IPS-18a (cell line): Measurements from ENCODE around the gene PTH1R.
"Not testable (repeated sequence)": the region's sequence is repeated elsewhere in the genome, so short reads cannot be mapped to it uniquely, and the experiment has no call there.

Source experiments
- H3K27ac ChIP-seq: one replicate; pipeline ENCODE4 v1.5.1; 2013; ENCODE audit warnings: low read length
- H3K27me3 ChIP-seq: one replicate; pipeline ENCODE4 v1.6.1; 2013; ENCODE audit warnings: mild to moderate bottlenecking, low read length; ENCODE audit not compliant: control insufficient read depth, insufficient read depth
- H3K36me3 ChIP-seq: one replicate; pipeline ENCODE4 v1.6.1; 2013; ENCODE audit warnings: low read depth, low read length; ENCODE audit not compliant: control insufficient read depth
- H3K4me1 ChIP-seq: one replicate; pipeline ENCODE4 v1.6.1; 2013; ENCODE audit warnings: low read depth, low read length; ENCODE audit not compliant: control insufficient read depth
- H3K4me3 ChIP-seq: one replicate; pipeline ENCODE4 v1.5.1; 2013; ENCODE audit warnings: low read length
- H3K9ac ChIP-seq: one replicate; pipeline ENCODE4 v1.6.1; 2013; ENCODE audit warnings: mild to moderate bottlenecking, low read length, moderate library complexity
- H3K9me3 ChIP-seq: one replicate; pipeline ENCODE4 v1.6.1; 2013; ENCODE audit warnings: low read depth, low read length; ENCODE audit not compliant: control insufficient read depth

The PTH1R gene

GRCh38 chr3:46910914-46911313 lies 33.4 kb downstream of the PTH1R start:
- H3K36me3 ChIP-seq, H3K9me3 ChIP-seq, H3K27me3 ChIP-seq, H3K4me1 ChIP-seq, H3K4me3 ChIP-seq, H3K9ac ChIP-seq, H3K27ac ChIP-seq: not testable (repeated sequence)

DNA sequence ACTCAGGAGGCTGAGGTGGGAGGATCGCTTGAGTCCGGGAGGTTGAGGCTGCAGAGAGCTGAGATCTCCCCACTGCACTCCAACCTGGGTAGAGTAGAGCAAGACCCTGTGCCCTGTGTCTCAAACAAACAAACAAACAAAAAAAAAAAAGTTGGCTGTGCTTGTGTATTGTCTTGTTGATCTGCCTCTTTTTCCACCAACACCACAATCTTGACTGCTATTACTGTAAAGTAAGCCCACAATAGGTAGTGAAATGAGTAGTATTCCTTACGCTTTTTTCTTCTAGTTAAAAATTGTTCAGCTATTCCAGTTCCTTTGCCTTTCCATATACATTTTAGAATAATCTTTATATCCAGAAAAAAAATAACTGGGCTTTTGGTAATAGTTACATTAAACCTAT lies 35.5 kb downstream of the PTH1R start:
- Histone ChIP-seq H3K36me3 (peaks cover 6% of the 10 kb centered on the region), H3K4me3 (no peak overlapping the region), H3K27ac (no peak overlapping the region), H3K9me3 (no peaks in the 10 kb centered on the region), H3K27me3 (no peaks in the 10 kb centered on the region), H3K9ac (no peak overlapping the region), H3K4me1 (no peaks in the 10 kb centered on the region)

GRCh38 chr3:46913644-46914043 lies 36.1 kb downstream of the PTH1R start:
- no peak overlapping the region for H3K4me3 ChIP-seq
- H3K27ac ChIP-seq: no peak overlapping the region
- no peaks in the 10 kb centered on the region for H3K9me3 ChIP-seq
- H3K4me1 ChIP-seq: no peaks in the 10 kb centered on the region
- peaks cover 6% of the 10 kb centered on the region for H3K36me3 ChIP-seq
- no peaks in the 10 kb centered on the region for H3K27me3 ChIP-seq
- no peak overlapping the region for H3K9ac ChIP-seq

- peaks cover 13% of the 10 kb centered on the region for H3K36me3 ChIP-seq
- H3K9ac ChIP-seq: no peak overlapping the region
- no peaks in the 10 kb centered on the region for H3K27me3 ChIP-seq
- H3K4me3 ChIP-seq: no peak overlapping the region
- no peaks in the 10 kb centered on the region for H3K4me1 ChIP-seq
- no peak overlapping the region for H3K27ac ChIP-seq
- H3K9me3 ChIP-seq: no peaks in the 10 kb centered on the region
Measured at GRCh38 chr3:46914849-46915248, 37.3 kb downstream of the PTH1R start.

DNA sequence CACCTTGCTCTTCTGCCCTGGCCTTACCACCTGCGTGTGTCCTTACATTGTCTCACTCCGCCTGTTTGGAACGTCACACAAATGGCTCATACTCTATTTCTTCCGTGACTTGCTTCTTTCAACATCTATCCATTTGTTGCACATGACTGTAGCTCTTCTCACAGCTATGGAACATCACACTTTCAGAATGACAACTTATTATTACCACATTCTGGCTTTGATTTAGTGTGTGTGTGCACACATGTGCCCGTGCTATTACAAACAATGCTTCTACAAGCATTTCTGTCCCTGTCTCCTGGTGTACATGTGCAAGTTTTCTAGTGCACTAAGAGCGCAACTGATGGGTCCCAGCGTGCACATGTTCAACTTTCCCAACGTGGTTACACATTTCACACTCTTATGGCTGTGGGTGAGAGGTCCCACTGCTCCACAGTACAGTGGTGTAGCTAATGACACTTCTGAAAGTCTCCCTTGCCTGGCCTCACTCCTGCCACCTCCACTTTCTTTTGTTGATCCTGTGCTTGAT lies 37.8 kb downstream of the PTH1R start:
- H3K27me3 ChIP-seq: no peaks in the 10 kb centered on the region
- H3K9ac ChIP-seq: no peak overlapping the region
- peaks cover 18% of the 10 kb centered on the region for H3K36me3 ChIP-seq
- H3K27ac ChIP-seq: no peak overlapping the region
- no peaks in the 10 kb centered on the region for H3K9me3 ChIP-seq
- no peak overlapping the region for H3K4me3 ChIP-seq
- H3K4me1 ChIP-seq: no peaks in the 10 kb centered on the region

DNA sequence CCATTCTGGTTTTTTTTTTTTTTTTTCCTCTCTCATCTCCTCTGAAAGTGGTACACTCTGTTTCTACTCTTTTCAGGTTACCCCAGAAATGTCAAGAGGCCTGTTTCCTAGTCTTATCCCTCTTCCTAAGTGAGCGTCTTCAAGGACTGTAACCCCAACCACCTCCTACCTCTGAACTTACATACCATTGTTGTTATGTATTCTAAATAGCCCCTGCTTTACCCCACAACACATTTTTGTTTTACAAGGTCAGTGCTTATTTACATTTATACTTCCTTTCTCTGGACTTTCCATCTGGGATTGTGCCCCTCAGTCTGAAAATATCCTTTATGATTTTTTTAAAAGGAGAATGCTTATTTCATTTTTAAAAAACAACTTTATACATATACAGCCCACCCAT lies 38.8 kb downstream of the PTH1R start:
- Histone ChIP-seq H3K27me3 (no peaks in the 10 kb centered on the region), H3K36me3 (peaks cover 27% of the 10 kb centered on the region), H3K9me3 (no peaks in the 10 kb centered on the region), H3K27ac (no peak overlapping the region), H3K9ac (no peak overlapping the region), H3K4me3 (no peak overlapping the region), H3K4me1 (no peaks in the 10 kb centered on the region)

- peaks cover 31% of the 10 kb centered on the region for H3K36me3 ChIP-seq
- no peaks in the 10 kb centered on the region for H3K27me3 ChIP-seq
- H3K9ac ChIP-seq: no peak overlapping the region
- no peak overlapping the region for H3K4me3 ChIP-seq
- H3K27ac ChIP-seq: no peak overlapping the region
- no peaks in the 10 kb centered on the region for H3K9me3 ChIP-seq
- no peaks in the 10 kb centered on the region for H3K4me1 ChIP-seq
Measured at GRCh38 chr3:46916799-46917198, 39.3 kb downstream of the PTH1R start.

DNA sequence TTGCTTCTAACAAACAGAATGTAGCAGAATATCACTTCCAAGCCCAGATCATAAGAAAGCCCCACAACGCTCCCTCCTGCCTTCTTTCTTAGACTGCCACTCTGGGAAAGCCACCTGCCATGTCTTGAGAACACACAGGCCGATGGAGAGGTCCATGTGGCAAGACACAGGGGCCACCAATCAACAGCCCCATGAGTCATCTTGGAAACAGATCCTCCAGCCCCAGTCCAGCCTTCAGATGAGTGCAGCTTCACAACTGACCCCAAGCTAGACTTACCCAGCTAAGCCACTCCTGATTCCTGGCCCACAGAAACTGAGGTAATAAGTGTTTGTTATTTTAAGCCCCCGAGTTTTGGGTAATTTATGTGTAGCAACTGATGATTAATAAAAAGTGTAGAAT lies 39.7 kb downstream of the PTH1R start:
- H3K36me3 ChIP-seq: peaks cover 36% of the 10 kb centered on the region
- H3K27me3 ChIP-seq: no peaks in the 10 kb centered on the region
- no peaks in the 10 kb centered on the region for H3K9me3 ChIP-seq
- H3K27ac ChIP-seq: no peak overlapping the region
- H3K4me3 ChIP-seq: no peak overlapping the region
- no peak overlapping the region for H3K9ac ChIP-seq
- H3K4me1 ChIP-seq: no peaks in the 10 kb centered on the region

DNA sequence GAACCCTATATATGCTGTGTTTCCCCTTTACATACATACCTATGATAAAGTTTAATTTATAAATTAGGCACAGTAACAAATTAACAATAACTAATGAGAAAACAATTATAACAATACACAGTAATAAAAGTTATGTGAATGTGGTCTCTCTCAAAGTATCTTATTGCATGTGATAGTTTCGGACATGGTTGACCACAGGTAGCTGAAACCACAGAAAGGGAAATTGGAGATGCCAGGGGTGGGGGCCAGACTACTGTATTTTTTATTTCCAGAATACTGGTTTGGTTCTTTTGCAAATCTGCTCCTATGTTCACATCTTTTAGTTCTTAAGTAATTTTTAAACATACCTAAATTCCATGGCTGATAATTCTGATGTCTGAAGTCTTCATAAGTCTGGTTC lies 40.7 kb downstream of the PTH1R start:
- Histone ChIP-seq H3K36me3 (peaks cover 45% of the 10 kb centered on the region), H3K27me3 (no peaks in the 10 kb centered on the region), H3K9ac (no peak overlapping the region), H3K4me3 (no peak overlapping the region), H3K4me1 (no peaks in the 10 kb centered on the region), H3K9me3 (no peaks in the 10 kb centered on the region), H3K27ac (no peak overlapping the region)

GRCh38 chr3:46918634-46919033 lies 41.1 kb downstream of the PTH1R start:
- H3K27me3 ChIP-seq: no peaks in the 10 kb centered on the region
- no peaks in the 10 kb centered on the region for H3K9me3 ChIP-seq
- no peak overlapping the region for H3K9ac ChIP-seq
- H3K4me1 ChIP-seq: no peaks in the 10 kb centered on the region
- H3K27ac ChIP-seq: no peak overlapping the region
- H3K36me3 ChIP-seq: peaks cover 46% of the 10 kb centered on the region
- no peak overlapping the region for H3K4me3 ChIP-seq

DNA sequence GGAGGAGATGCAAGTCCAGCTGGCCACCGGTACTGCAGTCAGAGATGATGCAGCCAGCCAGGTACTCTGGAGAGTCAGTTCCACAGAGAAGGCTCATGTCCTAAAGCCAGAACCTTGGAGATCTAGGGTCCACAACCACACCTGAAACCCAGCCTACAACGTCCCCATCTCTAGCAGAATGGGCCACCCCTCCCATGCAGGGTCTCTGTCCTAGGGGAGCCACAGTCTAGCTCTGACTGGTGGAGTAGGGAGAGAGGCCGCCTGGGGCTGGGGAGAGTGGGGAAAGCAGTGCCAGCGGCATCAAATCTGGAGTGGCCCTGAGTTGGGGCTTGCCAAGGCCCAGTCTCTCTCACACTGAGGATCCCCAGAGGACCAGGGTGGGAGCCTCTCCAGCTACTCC lies 43.5 kb downstream of the PTH1R start:
- H3K9ac ChIP-seq: no peak overlapping the region
- no peaks in the 10 kb centered on the region for H3K4me1 ChIP-seq
- H3K4me3 ChIP-seq: no peak overlapping the region
- peaks cover 61% of the 10 kb centered on the region for H3K36me3 ChIP-seq
- no peaks in the 10 kb centered on the region for H3K27me3 ChIP-seq
- H3K9me3 ChIP-seq: no peaks in the 10 kb centered on the region
- no peak overlapping the region for H3K27ac ChIP-seq

GRCh38 chr3:46921871-46922271 lies 44.4 kb downstream of the PTH1R start:
- Histone ChIP-seq H3K9me3 (no peaks in the 10 kb centered on the region), H3K27ac (no peak overlapping the region), H3K4me3 (no peak overlapping the region), H3K9ac (no peak overlapping the region), H3K36me3 (peaks cover 61% of the 10 kb centered on the region), H3K27me3 (no peaks in the 10 kb centered on the region), H3K4me1 (no peaks in the 10 kb centered on the region)
